A673 (cell line): Measurements from ENCODE around the gene PHKA2. TPM values are rescaled to one million over a fixed set of nuclear protein-coding genes. Genes with fewer than 3 reads are reported as not detected.

Experiments used
- BruUV-seq: library from RNA; stranded (reverse); fragments of 400-500 nt; replicated peaks from 2 replicates; lab custom pipeline; 2021; lab: Mats Ljungman, UMichigan
- CTCF ChIA-PET: fragments of 300-600 bp; sonication (Branson Sonifier 250); formaldehyde crosslinking; loops from one replicate; lab custom pipeline; 2022; ENCODE audit warnings: antibody characterized with exemption; lab: Charles Lee
- POLR2A ChIA-PET: fragments of 300-600 bp; sonication (Branson Sonifier 250); formaldehyde crosslinking; loops from one replicate; lab custom pipeline; 2022; ENCODE audit warnings: antibody characterized with exemption; ENCODE audit not compliant: low non-redundant PET; lab: Charles Lee
- DNase-seq: peaks from one replicate; pipeline ENCODE4 v3.0.0-alpha.2; 2015; ENCODE audit warnings: low spot score
- H3K27ac ChIP-seq: fragments of 200-600 bp; sonication (generic); 2 replicates; pipeline ENCODE4 v1.5.1; 2016; ENCODE audit warnings: mixed run types, low read depth, mild to moderate bottlenecking, mixed read lengths, antibody characterized with exemption, low read length; ENCODE audit not compliant: poor library complexity, severe bottlenecking
- H3K27me3 ChIP-seq: fragments of 200-600 bp; sonication (generic); replicated peaks from 2 replicates; pipeline ENCODE4 v1.6.1; 2017; ENCODE audit warnings: mixed run types, low read depth, mild to moderate bottlenecking, mixed read lengths, antibody characterized with exemption, low read length; ENCODE audit not compliant: insufficient read depth, poor library complexity
- H3K36me3 ChIP-seq: fragments of 200-600 bp; sonication (generic); 2 replicates; pipeline ENCODE4 v1.6.1; 2016; ENCODE audit warnings: mixed run types, mild to moderate bottlenecking, mixed read lengths, antibody characterized with exemption, low read length; ENCODE audit not compliant: insufficient read depth, poor library complexity, severe bottlenecking
- H3K4me1 ChIP-seq: fragments of 200-600 bp; sonication (generic); 2 replicates; pipeline ENCODE4 v1.6.1; 2017; ENCODE audit warnings: mixed run types, mild to moderate bottlenecking, mixed read lengths, antibody characterized with exemption, low read length; ENCODE audit not compliant: insufficient read depth, poor library complexity, severe bottlenecking
- H3K4me3 ChIP-seq: fragments of 200-600 bp; sonication (generic); 2 replicates; pipeline ENCODE4 v1.5.1; 2016; ENCODE audit warnings: low read depth, mixed run types, mild to moderate bottlenecking, mixed read lengths, low read length; ENCODE audit not compliant: poor library complexity, severe bottlenecking
- H3K9me3 ChIP-seq: fragments of 200-600 bp; sonication (generic); 2 replicates; pipeline ENCODE4 v1.6.1; 2016; ENCODE audit warnings: mixed run types, low read depth, mild to moderate bottlenecking, mixed read lengths, antibody characterized with exemption, low read length; ENCODE audit not compliant: poor library complexity, severe bottlenecking
- EZH2 ChIP-seq: fragments of 200-600 bp; sonication (generic); IDR thresholded peaks from 2 replicates; pipeline ENCODE4 v1.6.1; 2017; ENCODE audit warnings: borderline replicate concordance, low read depth, mild to moderate bottlenecking, mixed read lengths, antibody characterized with exemption, low read length; ENCODE audit not compliant: poor library complexity, severe bottlenecking
- intact Hi-C: fragments of 100-400 bp; cut with micrococcal nuclease; formaldehyde crosslinking; loops from one replicate; pipeline ENCODE4 v1.10.0; 2022; ENCODE audit not compliant: unreplicated experiment
- total RNA-seq: library from RNA; stranded (reverse); gene quantifications from 2 replicates; pipeline ENCODE4 v1.2.3, GENCODE V29; 2021
- TF ChIP-seq, protein P1 (sequence below): fragments of 300-800, 200-600 bp; sonication (generic); conservative IDR thresholded peaks from 2 replicates; pipeline ENCODE4 v1.5.1; 2017; ENCODE audit warnings: low read depth, mild to moderate bottlenecking, antibody characterized with exemption, low read length, moderate library complexity, mixed read lengths

The PHKA2 gene
- total RNA-seq, 1 experiment from 2014 or later = 31.4 TPM

DNA sequence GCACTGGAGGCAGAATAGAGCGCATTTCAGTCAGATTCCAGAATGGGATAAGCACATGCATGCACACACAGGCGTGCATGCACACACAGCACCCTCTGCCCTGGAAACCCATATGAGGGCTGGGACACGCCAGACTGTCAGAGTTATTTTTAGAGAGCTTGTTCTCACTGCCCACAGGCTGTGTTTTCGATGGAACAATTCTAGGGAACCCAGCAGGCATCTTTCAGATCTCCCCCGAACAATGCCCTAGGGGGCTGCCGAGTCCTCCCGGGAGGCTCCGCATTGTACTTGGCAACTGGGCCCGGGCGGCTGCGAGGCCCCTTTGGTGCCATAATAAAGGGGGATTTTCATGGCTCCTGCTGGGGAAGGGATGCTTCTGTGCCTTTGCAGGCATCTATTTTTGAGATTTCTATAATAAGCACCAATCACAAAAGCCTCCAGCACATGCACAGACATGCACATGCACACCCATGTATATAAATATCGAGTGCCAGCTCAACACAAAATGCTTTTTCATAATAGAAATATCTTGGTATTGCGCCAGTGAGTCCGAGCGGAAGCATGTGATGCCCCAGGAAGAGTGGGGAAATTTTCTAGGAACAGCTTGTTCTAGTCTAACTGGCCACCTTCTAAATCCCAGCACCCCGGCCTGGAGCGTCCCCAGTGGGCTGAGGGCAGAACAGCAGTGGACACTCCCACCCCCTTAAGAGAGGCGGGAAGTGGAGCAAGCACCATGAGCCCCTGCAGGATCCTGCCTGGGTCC lies 88.5 kb downstream of the PHKA2 start:
- H3K27me3 ChIP-seq = no peaks in the 10 kb centered on the region
- ChIA-PET CTCF (interaction anchor here (1.1 kb wide), 1 partner anchor 485 kb away, joined by 3 read pairs; no protein-coding TSS in a partner anchor), POLR2A (no interaction called here)
- H3K9me3 ChIP-seq = no peaks in the 10 kb centered on the region
- H3K4me3 ChIP-seq = no peak overlapping the region
- intact Hi-C loops = loop anchor here (5.0 kb wide), 1 partner anchor 503 kb away; no protein-coding TSS in a partner anchor
- H3K4me1 ChIP-seq = peaks cover 21% of the 10 kb centered on the region
- peak; percentile 57 for DNase-seq
- BruUV-seq = no TSS peak
- TF ChIP-seq EZH2 = no peak
- TF ChIP-seq, protein P1, sequence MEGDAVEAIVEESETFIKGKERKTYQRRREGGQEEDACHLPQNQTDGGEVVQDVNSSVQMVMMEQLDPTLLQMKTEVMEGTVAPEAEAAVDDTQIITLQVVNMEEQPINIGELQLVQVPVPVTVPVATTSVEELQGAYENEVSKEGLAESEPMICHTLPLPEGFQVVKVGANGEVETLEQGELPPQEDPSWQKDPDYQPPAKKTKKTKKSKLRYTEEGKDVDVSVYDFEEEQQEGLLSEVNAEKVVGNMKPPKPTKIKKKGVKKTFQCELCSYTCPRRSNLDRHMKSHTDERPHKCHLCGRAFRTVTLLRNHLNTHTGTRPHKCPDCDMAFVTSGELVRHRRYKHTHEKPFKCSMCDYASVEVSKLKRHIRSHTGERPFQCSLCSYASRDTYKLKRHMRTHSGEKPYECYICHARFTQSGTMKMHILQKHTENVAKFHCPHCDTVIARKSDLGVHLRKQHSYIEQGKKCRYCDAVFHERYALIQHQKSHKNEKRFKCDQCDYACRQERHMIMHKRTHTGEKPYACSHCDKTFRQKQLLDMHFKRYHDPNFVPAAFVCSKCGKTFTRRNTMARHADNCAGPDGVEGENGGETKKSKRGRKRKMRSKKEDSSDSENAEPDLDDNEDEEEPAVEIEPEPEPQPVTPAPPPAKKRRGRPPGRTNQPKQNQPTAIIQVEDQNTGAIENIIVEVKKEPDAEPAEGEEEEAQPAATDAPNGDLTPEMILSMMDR = peak; percentile 38; the same call in 1 of the 2 replicates
- H3K36me3 ChIP-seq = no peaks in the 10 kb centered on the region
- H3K27ac ChIP-seq = no peak overlapping the region

DNA sequence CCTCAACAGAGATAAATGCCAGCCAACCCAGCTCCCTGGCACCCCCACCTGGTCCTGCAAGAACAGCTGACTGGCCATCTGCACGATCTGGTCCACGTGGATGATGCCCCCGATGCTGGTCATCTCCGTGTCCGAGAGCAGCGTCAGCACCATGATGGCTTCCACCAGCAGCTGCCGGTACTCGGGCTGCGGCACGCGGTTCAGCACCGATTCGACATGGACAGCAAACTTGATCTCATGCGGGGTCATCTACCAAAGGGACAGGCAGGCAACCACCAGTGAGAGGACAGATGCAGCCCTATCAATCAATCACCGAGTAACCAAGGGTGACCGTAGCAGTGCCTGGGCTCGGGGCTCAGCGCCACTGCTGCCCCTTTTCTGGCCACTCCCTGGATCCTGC lies 89.8 kb downstream of the PHKA2 start:
- POLR2A ChIA-PET = no interaction called here
- H3K9me3 ChIP-seq = no peaks in the 10 kb centered on the region
- intact Hi-C loops = no loop called here
- no peak overlapping the region for H3K4me3 ChIP-seq
- DNase-seq = no peak
- H3K36me3 ChIP-seq = no peaks in the 10 kb centered on the region
- CTCF ChIA-PET = no interaction called here
- no peak overlapping the region for H3K27ac ChIP-seq
- no peaks in the 10 kb centered on the region for H3K27me3 ChIP-seq
- peaks cover 21% of the 10 kb centered on the region for H3K4me1 ChIP-seq
- BruUV-seq = no TSS peak
- TF ChIP-seq, protein P1 = no peak
- TF ChIP-seq EZH2 = no peak

DNA sequence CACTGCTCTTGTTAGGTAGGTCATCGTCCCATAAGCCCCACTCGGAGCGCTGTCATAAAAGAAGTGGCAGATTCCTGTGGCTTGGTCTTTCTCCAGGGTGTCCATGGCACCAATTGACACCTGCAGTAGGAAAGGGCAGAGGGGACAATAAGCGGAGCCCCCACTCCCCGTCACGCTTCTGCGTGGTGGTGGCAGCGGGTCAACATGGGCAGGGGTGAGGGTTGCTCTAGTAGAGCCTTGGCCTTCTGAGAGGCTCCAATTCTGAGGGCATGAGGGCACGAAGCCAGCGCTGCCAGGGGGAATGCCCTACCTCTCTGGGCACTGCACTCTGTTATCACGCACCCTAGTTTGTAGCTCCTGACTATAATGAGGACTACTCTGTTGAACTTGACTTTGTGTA lies 90.4 kb downstream of the PHKA2 start:
- BruUV-seq = no TSS peak
- no peak overlapping the region for H3K27ac ChIP-seq
- POLR2A ChIA-PET = no interaction called here
- H3K36me3 ChIP-seq = no peaks in the 10 kb centered on the region
- H3K4me3 ChIP-seq = no peak overlapping the region
- no peak for TF ChIP-seq EZH2
- TF ChIP-seq, protein P1 = no peak
- H3K27me3 ChIP-seq = no peaks in the 10 kb centered on the region
- no peak for DNase-seq
- H3K4me1 ChIP-seq = peaks cover 22% of the 10 kb centered on the region
- intact Hi-C loops = no loop called here
- CTCF ChIA-PET = no interaction called here
- no peaks in the 10 kb centered on the region for H3K9me3 ChIP-seq
